Measurements from ENCODE around the gene LYSET. TPM values are rescaled to one million over a fixed set of nuclear protein-coding genes. Genes with fewer than 3 reads are reported as not detected.
"Not testable (repeated sequence)": the region's sequence is repeated elsewhere in the genome, so short reads cannot be mapped to it uniquely, and the experiment has no call there.

The LYSET gene
- total and polyA plus RNA-seq, 2 donors (not counting 1 experiment from before 2014, with no cell fraction given), result 11.6 TPM

GRCh38 chr14:93169619-93170018 lies 15.5 kb upstream of the LYSET start:
- not testable (repeated sequence) for DNase-seq (ENCODE audit: low read depth in 2 of 2); H3K9me3 ChIP-seq (ENCODE audit: control insufficient read depth, insufficient read depth, low read depth, low read length); H3K36me3 ChIP-seq (ENCODE audit: control insufficient read depth, insufficient read depth, low read length); H3K79me2 ChIP-seq (ENCODE audit: control insufficient read depth, insufficient read depth, low read length); H3K27me3 ChIP-seq (ENCODE audit: control insufficient read depth, insufficient read depth, low read length); H3K4me1 ChIP-seq (ENCODE audit: control insufficient read depth, extremely low read depth, insufficient read depth, low read length); H3K4me3 ChIP-seq (replicated peaks in 1 of 4; ENCODE audit: control extremely low read depth in 1 of 4, insufficient read depth in 1 of 4, low read depth in 3 of 4, low read length in 4 of 4); H3K4me2 ChIP-seq (ENCODE audit: extremely low read depth, insufficient read depth, low read length); H3K9ac ChIP-seq (ENCODE audit: insufficient read depth, low read length); H3K27ac ChIP-seq (ENCODE audit: insufficient read depth, low read length); H4K20me1 ChIP-seq (ENCODE audit: control insufficient read depth, extremely low read depth, insufficient read depth, low read length); H2AFZ ChIP-seq (ENCODE audit: low read length)

DNA sequence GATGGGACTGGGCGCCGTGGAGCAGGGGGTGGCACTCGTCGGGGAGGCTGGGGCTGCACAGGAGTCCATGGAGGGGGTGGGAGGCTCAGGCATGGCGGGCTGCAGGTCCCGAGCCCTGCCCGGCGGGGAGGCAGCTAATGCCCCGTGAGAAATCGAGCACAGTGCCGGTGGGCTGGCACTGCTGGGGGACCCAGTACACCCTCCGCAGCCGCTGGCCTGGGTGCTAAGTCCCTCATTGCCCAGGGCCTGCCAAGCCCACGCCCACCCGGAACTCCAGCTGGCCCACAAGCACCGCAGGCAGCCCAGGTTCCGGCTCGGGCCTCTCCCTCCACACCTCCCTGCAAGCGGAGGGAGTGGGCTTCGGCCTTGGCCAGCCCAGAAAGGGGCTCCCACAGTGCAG lies 15.0 kb upstream of the LYSET start:
- H3K9ac ChIP-seq (ENCODE audit: insufficient read depth, low read length); H3K4me1 ChIP-seq (ENCODE audit: control insufficient read depth, extremely low read depth, insufficient read depth, low read length); H2AFZ ChIP-seq (ENCODE audit: low read length); H3K36me3 ChIP-seq (ENCODE audit: control insufficient read depth, insufficient read depth, low read length); H3K27ac ChIP-seq (ENCODE audit: insufficient read depth, low read length); H3K4me2 ChIP-seq (ENCODE audit: extremely low read depth, insufficient read depth, low read length); H3K27me3 ChIP-seq (ENCODE audit: control insufficient read depth, insufficient read depth, low read length); H3K79me2 ChIP-seq (ENCODE audit: control insufficient read depth, insufficient read depth, low read length); H3K4me3 ChIP-seq (replicated peaks in 1 of 4; ENCODE audit: control extremely low read depth in 1 of 4, insufficient read depth in 1 of 4, low read depth in 3 of 4, low read length in 4 of 4); H3K9me3 ChIP-seq (ENCODE audit: control insufficient read depth, insufficient read depth, low read depth, low read length); H4K20me1 ChIP-seq (ENCODE audit: control insufficient read depth, extremely low read depth, insufficient read depth, low read length); DNase-seq (ENCODE audit: low read depth in 2 of 2): not testable (repeated sequence)

DNA sequence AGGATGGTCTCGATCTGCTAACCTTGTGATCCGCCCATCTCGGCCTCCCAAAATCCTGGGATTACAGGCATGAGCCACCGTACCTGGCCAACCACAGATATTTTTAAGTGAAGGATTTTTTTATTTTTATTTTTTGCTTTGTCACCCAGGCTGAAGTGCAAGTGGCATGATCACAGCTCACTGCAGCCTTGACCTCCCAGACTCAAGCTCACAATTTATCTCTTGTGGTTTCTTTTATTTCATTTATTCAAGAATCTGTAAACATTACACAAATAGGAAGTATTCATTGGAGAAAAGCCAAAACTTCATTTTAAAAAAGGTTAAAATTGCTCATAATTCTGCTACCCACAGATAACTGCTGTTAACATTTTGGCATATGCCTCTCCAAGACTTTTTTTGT lies 13.7 kb upstream of the LYSET start:
- Histone ChIP-seq H3K36me3 (ENCODE audit: control insufficient read depth, insufficient read depth, low read length) (no peaks in the 10 kb centered on the region), H3K79me2 (ENCODE audit: control insufficient read depth, insufficient read depth, low read length) (no peaks in the 10 kb centered on the region), H3K9ac (ENCODE audit: insufficient read depth, low read length) (no peak overlapping the region), H3K4me3 (replicated peaks in 1 of 4; ENCODE audit: control extremely low read depth in 1 of 4, insufficient read depth in 1 of 4, low read depth in 3 of 4, low read length in 4 of 4) (no peak overlapping the region), H3K4me1 (ENCODE audit: control insufficient read depth, extremely low read depth, insufficient read depth, low read length) (no peaks in the 10 kb centered on the region), H3K27me3 (ENCODE audit: control insufficient read depth, insufficient read depth, low read length) (no peaks in the 10 kb centered on the region), H3K27ac (ENCODE audit: insufficient read depth, low read length) (no peak overlapping the region), H3K9me3 (ENCODE audit: control insufficient read depth, insufficient read depth, low read depth, low read length) (no peaks in the 10 kb centered on the region), H4K20me1 (ENCODE audit: control insufficient read depth, extremely low read depth, insufficient read depth, low read length) (no peaks in the 10 kb centered on the region), H2AFZ (ENCODE audit: low read length) (no peak overlapping the region), H3K4me2 (ENCODE audit: extremely low read depth, insufficient read depth, low read length) (no peak overlapping the region)
- no peak for DNase-seq (ENCODE audit: low read depth in 2 of 2)
- TF ChIP-seq CTCF (conservative IDR thresholded peaks at IDR 0.05 in 1 of 2, IDR thresholded peaks at IDR 0.05 in 1 of 2; ENCODE audit: low read depth in 1 of 2, low read length in 2 of 2), result no peak
- TF ChIP-seq EZH2 (IDR thresholded peaks at IDR 0.05; ENCODE audit: low read length, missing control alignments), result no peak

DNA sequence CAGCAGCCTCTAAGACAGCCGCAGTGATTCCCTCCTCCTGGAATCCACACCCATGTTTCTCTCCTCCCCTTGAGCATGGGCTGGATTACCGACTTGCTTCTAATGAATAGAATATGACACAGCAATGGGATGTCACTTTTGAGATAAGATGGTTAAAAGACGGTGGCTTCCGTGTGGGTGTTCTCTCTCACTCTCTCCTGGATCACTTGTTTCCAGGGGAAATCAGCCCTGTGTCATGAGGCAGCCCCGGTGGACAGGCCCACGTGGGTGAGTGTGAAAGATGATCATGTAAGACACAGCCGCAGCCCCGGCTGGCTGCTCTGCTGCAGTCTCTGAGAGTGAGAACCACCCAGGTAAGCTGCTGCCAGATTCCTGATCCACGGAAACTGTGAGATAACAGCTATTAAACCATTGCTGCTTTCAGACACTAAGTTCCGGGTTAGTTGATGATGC lies 11.1 kb upstream of the LYSET start:
- no peaks in the 10 kb centered on the region for H3K36me3 ChIP-seq (ENCODE audit: control insufficient read depth, insufficient read depth, low read length)
- H3K79me2 ChIP-seq (ENCODE audit: control insufficient read depth, insufficient read depth, low read length), result no peaks in the 10 kb centered on the region
- DNase-seq (ENCODE audit: low read depth in 2 of 2), result peak in 1 of 2 donors; percentile 27
- H3K4me3 ChIP-seq (replicated peaks in 1 of 4; ENCODE audit: control extremely low read depth in 1 of 4, insufficient read depth in 1 of 4, low read depth in 3 of 4, low read length in 4 of 4), result no peak overlapping the region
- no peaks in the 10 kb centered on the region for H3K27me3 ChIP-seq (ENCODE audit: control insufficient read depth, insufficient read depth, low read length)
- TF ChIP-seq EZH2 (IDR thresholded peaks at IDR 0.05; ENCODE audit: low read length, missing control alignments), result no peak
- no peak for TF ChIP-seq CTCF (conservative IDR thresholded peaks at IDR 0.05 in 1 of 2, IDR thresholded peaks at IDR 0.05 in 1 of 2; ENCODE audit: low read depth in 1 of 2, low read length in 2 of 2)
- no peaks in the 10 kb centered on the region for H3K9me3 ChIP-seq (ENCODE audit: control insufficient read depth, insufficient read depth, low read depth, low read length)
- H2AFZ ChIP-seq (ENCODE audit: low read length), result no peak overlapping the region
- no peaks in the 10 kb centered on the region for H3K4me1 ChIP-seq (ENCODE audit: control insufficient read depth, extremely low read depth, insufficient read depth, low read length)
- H3K4me2 ChIP-seq (ENCODE audit: extremely low read depth, insufficient read depth, low read length), result no peak overlapping the region
- no peaks in the 10 kb centered on the region for H4K20me1 ChIP-seq (ENCODE audit: control insufficient read depth, extremely low read depth, insufficient read depth, low read length)
- no peak overlapping the region for H3K9ac ChIP-seq (ENCODE audit: insufficient read depth, low read length)
- H3K27ac ChIP-seq (ENCODE audit: insufficient read depth, low read length), result no peak overlapping the region

DNA sequence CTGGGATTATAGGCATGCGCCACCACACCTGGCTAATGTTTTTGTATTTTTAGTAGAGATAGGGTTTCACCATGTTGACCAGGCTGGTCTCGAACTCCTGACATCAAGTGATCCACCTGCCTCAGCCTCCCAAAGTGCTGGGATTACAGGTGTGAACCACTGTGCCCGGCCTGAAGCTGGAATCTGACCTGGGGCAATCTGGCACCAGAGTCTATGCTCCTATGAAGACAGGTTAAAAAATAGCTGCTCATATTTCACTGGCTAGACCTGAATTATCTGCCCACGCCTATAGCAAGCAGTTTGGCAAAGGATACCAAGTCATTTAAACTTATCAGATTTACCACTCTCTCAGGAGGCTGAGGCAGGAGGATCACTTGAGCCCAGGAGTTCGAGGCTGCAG lies 10.4 kb upstream of the LYSET start:
- not testable (repeated sequence) for H3K79me2 ChIP-seq (ENCODE audit: control insufficient read depth, insufficient read depth, low read length); H3K4me3 ChIP-seq (replicated peaks in 1 of 4; ENCODE audit: control extremely low read depth in 1 of 4, insufficient read depth in 1 of 4, low read depth in 3 of 4, low read length in 4 of 4); H3K4me1 ChIP-seq (ENCODE audit: control insufficient read depth, extremely low read depth, insufficient read depth, low read length); DNase-seq (ENCODE audit: low read depth in 2 of 2); H3K36me3 ChIP-seq (ENCODE audit: control insufficient read depth, insufficient read depth, low read length); H3K9me3 ChIP-seq (ENCODE audit: control insufficient read depth, insufficient read depth, low read depth, low read length); H3K27me3 ChIP-seq (ENCODE audit: control insufficient read depth, insufficient read depth, low read length); H3K4me2 ChIP-seq (ENCODE audit: extremely low read depth, insufficient read depth, low read length); H3K9ac ChIP-seq (ENCODE audit: insufficient read depth, low read length); H3K27ac ChIP-seq (ENCODE audit: insufficient read depth, low read length); H4K20me1 ChIP-seq (ENCODE audit: control insufficient read depth, extremely low read depth, insufficient read depth, low read length); H2AFZ ChIP-seq (ENCODE audit: low read length)
